Hematopoietic multipotent progenitor cell treated with erythropoietin and hydrocortisone succinate and interleukin-3 and kit ligand, for 17 days (in vitro differentiated cells): ENCODE data around the gene SLC25A10.

ENCODE experiments used
- DNase-seq: peaks from one replicate; pipeline ENCODE4 v3.0.0-alpha.2; 2015; ENCODE audit warnings: low spot score

The SLC25A10 gene

GRCh38 chr17:81706757-81707624 is 5.1 kb upstream of the SLC25A10 start:
- no peak for DNase-seq

- no peak for DNase-seq
Observed at GRCh38 chr17:81707725-81708646, 4.1 kb upstream of the SLC25A10 start.

- no peak for DNase-seq
Observed at GRCh38 chr17:81708739-81709185, 3.3 kb upstream of the SLC25A10 start.

- no peak for DNase-seq
Observed at GRCh38 chr17:81710514-81711308, 1.4 kb upstream of the SLC25A10 start.

GRCh38 chr17:81712468-81713003 is 452 bp downstream of the SLC25A10 start:
- DNase-seq: no peak

- DNase-seq: no peak
Observed at GRCh38 chr17:81713004-81713555, 996 bp downstream of the SLC25A10 start.

- DNase-seq: no peak
Observed at GRCh38 chr17:81713556-81714411, 1.7 kb downstream of the SLC25A10 start.

GRCh38 chr17:81714412-81715106 is 2.5 kb downstream of the SLC25A10 start:
- DNase-seq: no peak

GRCh38 chr17:81715107-81715871 is 3.2 kb downstream of the SLC25A10 start:
- no peak for DNase-seq

GRCh38 chr17:81715872-81716673 is 4.0 kb downstream of the SLC25A10 start:
- DNase-seq: no peak

GRCh38 chr17:81716674-81716996 is 4.6 kb downstream of the SLC25A10 start:
- DNase-seq: no peak

- no peak for DNase-seq
Observed at GRCh38 chr17:81717049-81717765, 5.1 kb downstream of the SLC25A10 start.

GRCh38 chr17:81717766-81718089 is 5.6 kb downstream of the SLC25A10 start:
- DNase-seq: no peak

- no peak for DNase-seq
Observed at GRCh38 chr17:81719410-81720266, 7.6 kb downstream of the SLC25A10 start.

- no peak for DNase-seq
Observed at GRCh38 chr17:81720267-81721071, 8.4 kb downstream of the SLC25A10 start.
